Fibroblast of pulmonary artery (primary cell): Measurements from ENCODE around the gene LMO2.

ENCODE experiments used
- DNase-seq: peaks from one replicate; pipeline ENCODE4 v3.0.0-alpha.2; 2010; ENCODE audit warnings: low read depth
- H3K4me3 ChIP-seq: replicated peaks from 2 replicates; pipeline ENCODE4 v1.5.1; 2011; ENCODE audit warnings: low read depth, mild to moderate bottlenecking, control low read depth, low read length, moderate library complexity
- TF ChIP-seq, protein P1 (sequence below): IDR thresholded peaks from 2 replicates; pipeline ENCODE4 v1.5.1; 2011; ENCODE audit warnings: mild to moderate bottlenecking, control low read depth, low read length, inconsistent platforms; ENCODE audit errors: missing control alignments

LMO2 gene

GRCh38 chr11:33889296-33889695 lies 2.6 kb downstream of the LMO2 start:
- TF ChIP-seq, protein P1, sequence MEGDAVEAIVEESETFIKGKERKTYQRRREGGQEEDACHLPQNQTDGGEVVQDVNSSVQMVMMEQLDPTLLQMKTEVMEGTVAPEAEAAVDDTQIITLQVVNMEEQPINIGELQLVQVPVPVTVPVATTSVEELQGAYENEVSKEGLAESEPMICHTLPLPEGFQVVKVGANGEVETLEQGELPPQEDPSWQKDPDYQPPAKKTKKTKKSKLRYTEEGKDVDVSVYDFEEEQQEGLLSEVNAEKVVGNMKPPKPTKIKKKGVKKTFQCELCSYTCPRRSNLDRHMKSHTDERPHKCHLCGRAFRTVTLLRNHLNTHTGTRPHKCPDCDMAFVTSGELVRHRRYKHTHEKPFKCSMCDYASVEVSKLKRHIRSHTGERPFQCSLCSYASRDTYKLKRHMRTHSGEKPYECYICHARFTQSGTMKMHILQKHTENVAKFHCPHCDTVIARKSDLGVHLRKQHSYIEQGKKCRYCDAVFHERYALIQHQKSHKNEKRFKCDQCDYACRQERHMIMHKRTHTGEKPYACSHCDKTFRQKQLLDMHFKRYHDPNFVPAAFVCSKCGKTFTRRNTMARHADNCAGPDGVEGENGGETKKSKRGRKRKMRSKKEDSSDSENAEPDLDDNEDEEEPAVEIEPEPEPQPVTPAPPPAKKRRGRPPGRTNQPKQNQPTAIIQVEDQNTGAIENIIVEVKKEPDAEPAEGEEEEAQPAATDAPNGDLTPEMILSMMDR, result no peak
- no peak overlapping the region for H3K4me3 ChIP-seq
- no peak for DNase-seq

DNA sequence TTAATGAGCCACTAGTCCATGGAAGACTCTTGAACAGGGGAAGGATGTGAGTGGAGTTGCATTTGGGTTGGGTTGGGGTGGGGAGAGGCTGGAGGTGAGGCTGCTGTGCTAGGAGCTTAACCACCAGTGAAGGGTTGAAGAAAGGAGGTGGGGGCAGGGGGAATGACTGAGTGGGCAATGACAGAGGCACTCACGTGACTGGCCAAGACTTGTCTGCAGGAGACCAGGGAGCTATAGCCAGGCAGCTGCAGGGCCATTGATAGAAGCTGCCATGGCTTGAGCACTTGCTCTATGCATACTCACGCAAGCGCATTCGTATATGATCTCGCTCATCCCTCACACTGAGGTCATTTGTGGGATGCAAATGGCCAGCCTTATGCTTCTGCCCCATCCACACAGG lies 4.0 kb downstream of the LMO2 start:
- DNase-seq, result no peak
- TF ChIP-seq, protein P1, result no peak
- H3K4me3 ChIP-seq, result no peak overlapping the region

- no peak for DNase-seq
- H3K4me3 ChIP-seq, result no peak overlapping the region
- TF ChIP-seq, protein P1, result no peak
These were observed 6.4 kb downstream of the LMO2 start for GRCh38 chr11:33885338-33886005.

DNA sequence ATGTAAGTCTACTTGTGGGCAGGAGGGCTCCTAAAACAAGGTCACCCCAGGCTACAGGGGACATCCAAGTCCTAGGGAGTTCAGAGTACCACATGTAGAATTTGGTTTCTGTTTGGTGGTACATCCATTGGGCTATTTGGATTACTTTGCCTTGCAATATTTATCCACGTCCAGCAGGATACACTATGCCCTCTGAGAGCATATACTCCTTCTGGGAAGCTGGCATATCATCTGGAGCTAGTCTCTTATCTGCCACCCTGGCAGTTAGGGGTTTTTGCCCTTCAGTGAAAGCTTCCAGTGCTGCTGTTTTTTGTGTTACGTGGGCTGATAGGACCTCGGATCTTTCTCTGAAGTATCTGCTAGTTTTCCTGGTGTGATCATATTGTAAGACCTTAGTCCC lies 7.3 kb downstream of the LMO2 start:
- TF ChIP-seq, protein P1, result no peak
- no peak for DNase-seq
- no peak overlapping the region for H3K4me3 ChIP-seq

GRCh38 chr11:33884035-33884434 lies 7.8 kb downstream of the LMO2 start:
- TF ChIP-seq, protein P1, result no peak
- DNase-seq, result no peak
- H3K4me3 ChIP-seq, result no peak overlapping the region

- no peak overlapping the region for H3K4me3 ChIP-seq
- no peak for DNase-seq
- TF ChIP-seq, protein P1, result no peak
These were observed 10.0 kb downstream of the LMO2 start for GRCh38 chr11:33881651-33882503.
